Activated T-cell treated with anti-CD3 and anti-CD28 coated beads for 4 hours (primary cell): Measurements from ENCODE around the gene RPN1.
"Not testable (repeated sequence)": the region's sequence is repeated elsewhere in the genome, so short reads cannot be mapped to it uniquely, and the experiment has no call there.

ENCODE experiments used
- DNase-seq: peaks from one replicate; pipeline ENCODE4 v3.0.0-alpha.2; 2020

RPN1 gene

GRCh38 chr3:128650096-128651050 is at the start of gene RPN1:
Gene RPN1 (minus strand): TSS chr3:128650818. CDS start chr3:128650800, 18 bp downstream.
- DNase-seq, result peak; percentile 91

GRCh38 chr3:128698211-128699047 is 47.8 kb upstream of the RPN1 start:
- DNase-seq, result no peak

GRCh38 chr3:128697341-128697740 is 46.7 kb upstream of the RPN1 start:
- DNase-seq, result no peak

GRCh38 chr3:128693696-128694095 is 43.1 kb upstream of the RPN1 start:
- no peak for DNase-seq

GRCh38 chr3:128689060-128689459 is 38.4 kb upstream of the RPN1 start:
- no peak for DNase-seq

- no peak for DNase-seq
Measured at GRCh38 chr3:128686465-128686864, 35.8 kb upstream of the RPN1 start.

- no peak for DNase-seq
Measured at GRCh38 chr3:128684986-128685726, 34.5 kb upstream of the RPN1 start.

- no peak for DNase-seq
Measured at GRCh38 chr3:128683957-128684356, 33.3 kb upstream of the RPN1 start.

- no peak for DNase-seq
Measured at GRCh38 chr3:128681369-128681829, 30.8 kb upstream of the RPN1 start.

GRCh38 chr3:128680603-128681368 is 30.2 kb upstream of the RPN1 start:
- DNase-seq, result peak; percentile 93

GRCh38 chr3:128679338-128679737 is 28.7 kb upstream of the RPN1 start:
- no peak for DNase-seq

GRCh38 chr3:128675802-128676201 is 25.2 kb upstream of the RPN1 start:
- not testable (repeated sequence) for DNase-seq

- no peak for DNase-seq
Measured at GRCh38 chr3:128674161-128674784, 23.7 kb upstream of the RPN1 start.

GRCh38 chr3:128667641-128668040 is 17.0 kb upstream of the RPN1 start:
- no peak for DNase-seq

- DNase-seq, result no peak
Measured at GRCh38 chr3:128665362-128666021, 14.9 kb upstream of the RPN1 start.

GRCh38 chr3:128663151-128663550 is 12.5 kb upstream of the RPN1 start:
- no peak for DNase-seq

GRCh38 chr3:128655531-128655930 is 4.9 kb upstream of the RPN1 start:
- no peak for DNase-seq

- DNase-seq, result peak; percentile 21
Measured at GRCh38 chr3:128653993-128654805, 3.6 kb upstream of the RPN1 start.

GRCh38 chr3:128653383-128653992 is 2.9 kb upstream of the RPN1 start:
- not testable (repeated sequence) for DNase-seq
